Measurements from ENCODE around the gene CALN1.

Gene CALN1

GRCh38 chr7:71912476-71912875 lies 499.7 kb downstream of the CALN1 start:
- Mint-ChIP-seq H3K27me3 (ENCODE audit: low read depth) (no peaks in the 10 kb centered on the region), H3K4me1 (ENCODE audit: low read depth) (no peaks in the 10 kb centered on the region), H3K36me3 (ENCODE audit: low read depth) (no peaks in the 10 kb centered on the region), H3K9me3 (peaks cover 37% of the 10 kb centered on the region), H3K4me3 (no peak overlapping the region), H3K27ac (no peak overlapping the region)
- no peak for DNase-seq (ENCODE audit: low spot score)

- Mint-ChIP-seq H3K9me3 (peaks cover 36% of the 10 kb centered on the region), H3K27ac (no peak overlapping the region), H3K4me1 (ENCODE audit: low read depth) (no peaks in the 10 kb centered on the region), H3K27me3 (ENCODE audit: low read depth) (no peaks in the 10 kb centered on the region), H3K4me3 (no peak overlapping the region), H3K36me3 (ENCODE audit: low read depth) (no peaks in the 10 kb centered on the region)
- DNase-seq (ENCODE audit: low spot score), result no peak
Measured at GRCh38 chr7:71911051-71911450, 501.1 kb downstream of the CALN1 start.

DNA sequence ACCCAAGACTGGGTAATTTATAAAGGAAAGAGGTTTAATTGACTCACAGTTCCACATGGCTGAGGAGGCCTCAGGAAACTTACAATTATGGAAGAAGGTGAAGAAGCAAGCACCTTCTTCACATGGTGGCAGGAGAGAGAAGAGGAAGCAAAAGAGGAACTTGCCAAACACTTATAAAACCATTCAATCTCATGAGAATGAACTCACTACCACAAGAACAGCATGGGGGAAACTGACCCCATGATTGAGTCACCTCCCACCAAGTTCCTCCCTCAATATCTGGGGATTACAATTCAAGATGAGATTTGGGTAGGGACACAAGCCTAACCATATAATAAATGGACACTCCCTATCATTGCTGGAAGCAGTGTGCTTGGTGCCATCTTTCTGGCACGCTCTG lies 506.3 kb downstream of the CALN1 start:
- H3K27me3 Mint-ChIP-seq (ENCODE audit: low read depth), result no peaks in the 10 kb centered on the region
- no peak overlapping the region for H3K4me3 Mint-ChIP-seq
- no peak overlapping the region for H3K27ac Mint-ChIP-seq
- H3K9me3 Mint-ChIP-seq, result peaks cover 47% of the 10 kb centered on the region
- no peaks in the 10 kb centered on the region for H3K36me3 Mint-ChIP-seq (ENCODE audit: low read depth)
- no peaks in the 10 kb centered on the region for H3K4me1 Mint-ChIP-seq (ENCODE audit: low read depth)
- DNase-seq (ENCODE audit: low spot score), result no peak

GRCh38 chr7:71904484-71904883 lies 507.7 kb downstream of the CALN1 start:
- no peaks in the 10 kb centered on the region for H3K36me3 Mint-ChIP-seq (ENCODE audit: low read depth)
- DNase-seq (ENCODE audit: low spot score), result no peak
- H3K9me3 Mint-ChIP-seq, result peaks cover 37% of the 10 kb centered on the region
- no peaks in the 10 kb centered on the region for H3K27me3 Mint-ChIP-seq (ENCODE audit: low read depth)
- H3K27ac Mint-ChIP-seq, result no peak overlapping the region
- H3K4me3 Mint-ChIP-seq, result no peak overlapping the region
- H3K4me1 Mint-ChIP-seq (ENCODE audit: low read depth), result no peaks in the 10 kb centered on the region

- Mint-ChIP-seq H3K27ac (no peak overlapping the region), H3K4me1 (ENCODE audit: low read depth) (no peaks in the 10 kb centered on the region), H3K27me3 (ENCODE audit: low read depth) (no peaks in the 10 kb centered on the region), H3K36me3 (ENCODE audit: low read depth) (no peaks in the 10 kb centered on the region), H3K9me3 (peaks cover 30% of the 10 kb centered on the region), H3K4me3 (no peak overlapping the region)
- DNase-seq (ENCODE audit: low spot score), result no peak
Measured at GRCh38 chr7:71900556-71900955, 511.6 kb downstream of the CALN1 start.

GRCh38 chr7:71896535-71896934 lies 515.6 kb downstream of the CALN1 start:
- no peak for DNase-seq (ENCODE audit: low spot score)
- H3K27me3 Mint-ChIP-seq (ENCODE audit: low read depth), result no peaks in the 10 kb centered on the region
- H3K27ac Mint-ChIP-seq, result no peak overlapping the region
- no peaks in the 10 kb centered on the region for H3K4me1 Mint-ChIP-seq (ENCODE audit: low read depth)
- no peak overlapping the region for H3K4me3 Mint-ChIP-seq
- H3K36me3 Mint-ChIP-seq (ENCODE audit: low read depth), result no peaks in the 10 kb centered on the region
- H3K9me3 Mint-ChIP-seq, result peaks cover 19% of the 10 kb centered on the region

DNA sequence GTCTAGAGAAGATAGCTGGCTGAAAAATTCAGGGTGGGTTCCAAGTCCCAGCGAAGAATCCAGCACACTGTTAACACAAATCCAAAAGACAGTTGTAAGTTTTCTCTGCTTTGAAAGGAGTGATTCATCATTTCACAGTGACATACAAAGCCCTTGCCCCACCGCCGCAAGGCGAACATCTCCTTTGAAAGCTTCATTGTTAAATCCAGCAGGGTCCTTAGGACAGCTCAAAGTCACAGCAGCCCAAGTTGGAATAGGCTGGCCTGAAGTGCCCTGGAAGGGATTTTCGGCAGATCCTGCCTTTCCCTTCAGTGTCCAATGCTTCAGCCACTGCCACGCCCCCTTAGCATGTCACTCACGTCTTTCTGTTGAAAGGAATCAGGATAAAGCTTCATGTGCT lies 526.1 kb downstream of the CALN1 start:
- no peaks in the 10 kb centered on the region for H3K4me1 Mint-ChIP-seq (ENCODE audit: low read depth)
- H3K4me3 Mint-ChIP-seq, result no peak overlapping the region
- H3K27me3 Mint-ChIP-seq (ENCODE audit: low read depth), result no peaks in the 10 kb centered on the region
- no peak for DNase-seq (ENCODE audit: low spot score)
- peaks cover 45% of the 10 kb centered on the region for H3K9me3 Mint-ChIP-seq
- H3K27ac Mint-ChIP-seq, result no peak overlapping the region
- no peaks in the 10 kb centered on the region for H3K36me3 Mint-ChIP-seq (ENCODE audit: low read depth)

DNA sequence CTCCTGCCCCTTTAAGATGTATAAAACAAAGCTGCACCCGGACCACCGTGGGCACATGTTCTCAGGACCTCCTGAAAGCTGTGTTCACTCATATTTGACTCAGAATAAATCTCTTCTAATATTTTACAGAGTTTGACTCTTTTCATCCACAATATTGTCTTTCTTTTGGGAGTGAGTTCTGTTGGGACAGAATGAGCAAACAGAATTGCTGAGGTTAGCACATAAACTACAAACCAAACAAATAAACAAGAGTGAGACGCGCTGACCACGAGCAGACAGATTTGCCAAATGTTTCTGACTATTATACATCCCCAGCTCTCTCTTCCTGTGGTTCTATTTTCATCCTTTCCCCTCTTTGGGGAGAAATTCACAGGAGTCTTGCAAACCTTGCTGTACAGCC lies 526.7 kb downstream of the CALN1 start:
- Mint-ChIP-seq H3K9me3 (peaks cover 49% of the 10 kb centered on the region), H3K36me3 (ENCODE audit: low read depth) (no peaks in the 10 kb centered on the region), H3K27ac (no peak overlapping the region), H3K4me3 (no peak overlapping the region), H3K27me3 (ENCODE audit: low read depth) (no peaks in the 10 kb centered on the region), H3K4me1 (ENCODE audit: low read depth) (no peaks in the 10 kb centered on the region)
- no peak for DNase-seq (ENCODE audit: low spot score)

DNA sequence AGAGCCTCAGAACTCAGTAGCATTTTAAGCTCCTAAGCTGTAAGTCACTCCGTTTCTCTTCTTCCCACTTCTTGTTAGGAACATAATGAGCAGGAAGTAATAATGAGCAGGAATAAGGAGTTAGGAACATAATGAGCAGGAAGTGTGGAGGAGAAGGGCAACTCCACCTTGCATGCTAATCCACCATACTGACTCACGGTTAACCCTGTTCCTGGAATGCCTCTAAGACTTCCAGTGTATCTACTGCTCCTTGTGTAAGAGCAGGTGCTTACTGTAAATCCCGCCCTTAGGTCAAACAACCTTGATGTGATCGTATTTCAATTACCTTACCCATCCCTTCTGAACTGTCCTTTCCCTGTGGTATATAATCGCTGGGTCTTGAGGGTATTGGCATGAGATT lies 528.7 kb downstream of the CALN1 start:
- peaks cover 52% of the 10 kb centered on the region for H3K9me3 Mint-ChIP-seq
- no peaks in the 10 kb centered on the region for H3K27me3 Mint-ChIP-seq (ENCODE audit: low read depth)

GRCh38 chr7:71871446-71871845 lies 540.7 kb downstream of the CALN1 start:
- Mint-ChIP-seq H3K9me3 (peaks cover 33% of the 10 kb centered on the region), H3K4me3 (no peak overlapping the region), H3K4me1 (ENCODE audit: low read depth) (no peaks in the 10 kb centered on the region), H3K36me3 (ENCODE audit: low read depth) (no peaks in the 10 kb centered on the region), H3K27ac (no peak overlapping the region), H3K27me3 (ENCODE audit: low read depth) (no peaks in the 10 kb centered on the region)
- DNase-seq (ENCODE audit: low spot score), result no peak

More for the DNA sequence above, 528.7 kb downstream of the CALN1 start:
- Mint-ChIP-seq H3K4me1 (ENCODE audit: low read depth) (no peaks in the 10 kb centered on the region), H3K27ac (no peak overlapping the region), H3K4me3 (no peak overlapping the region), H3K36me3 (ENCODE audit: low read depth) (no peaks in the 10 kb centered on the region)
- DNase-seq (ENCODE audit: low spot score), result no peak

- Mint-ChIP-seq H3K4me1 (ENCODE audit: low read depth) (no peaks in the 10 kb centered on the region), H3K36me3 (ENCODE audit: low read depth) (no peaks in the 10 kb centered on the region), H3K9me3 (peaks cover 35% of the 10 kb centered on the region)
Measured at GRCh38 chr7:71870812-71871211, 541.3 kb downstream of the CALN1 start.

GRCh38 chr7:71868797-71869196 lies 543.3 kb downstream of the CALN1 start:
- H3K9me3 Mint-ChIP-seq, result peaks cover 35% of the 10 kb centered on the region
- H3K36me3 Mint-ChIP-seq (ENCODE audit: low read depth), result no peaks in the 10 kb centered on the region
- no peaks in the 10 kb centered on the region for H3K4me1 Mint-ChIP-seq (ENCODE audit: low read depth)
- DNase-seq (ENCODE audit: low spot score), result no peak
- no peak overlapping the region for H3K4me3 Mint-ChIP-seq
- H3K27me3 Mint-ChIP-seq (ENCODE audit: low read depth), result no peaks in the 10 kb centered on the region
- no peak overlapping the region for H3K27ac Mint-ChIP-seq

More at GRCh38 chr7:71870812-71871211, 541.3 kb downstream of the CALN1 start:
- no peak overlapping the region for H3K4me3 Mint-ChIP-seq
- no peak for DNase-seq (ENCODE audit: low spot score)
- no peak overlapping the region for H3K27ac Mint-ChIP-seq
- H3K27me3 Mint-ChIP-seq (ENCODE audit: low read depth), result no peaks in the 10 kb centered on the region

DNA sequence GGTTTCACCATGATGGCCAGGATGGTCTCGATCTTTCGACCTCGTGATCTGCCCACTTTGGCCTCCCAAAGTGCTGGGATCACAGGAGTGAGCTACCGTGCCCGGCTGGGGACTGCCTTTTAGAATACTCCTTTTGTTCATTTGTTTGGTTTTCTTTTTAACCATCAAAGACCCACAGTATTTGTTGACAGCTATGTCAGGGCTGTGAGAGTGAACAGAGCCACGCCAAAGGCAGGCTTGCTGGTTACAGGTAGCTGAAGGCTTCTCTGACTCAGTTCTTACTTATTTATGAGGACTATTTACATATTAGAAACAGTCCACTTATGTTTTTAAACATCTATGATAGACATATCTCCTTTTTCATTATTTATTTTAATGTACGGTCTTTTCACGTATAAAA lies 544.5 kb downstream of the CALN1 start:
- Mint-ChIP-seq H3K4me3 (no peak overlapping the region), H3K27me3 (ENCODE audit: low read depth) (no peaks in the 10 kb centered on the region), H3K4me1 (ENCODE audit: low read depth) (no peaks in the 10 kb centered on the region), H3K9me3 (peaks cover 40% of the 10 kb centered on the region), H3K27ac (no peak overlapping the region), H3K36me3 (ENCODE audit: low read depth) (no peaks in the 10 kb centered on the region)
- no peak for DNase-seq (ENCODE audit: low spot score)

DNA sequence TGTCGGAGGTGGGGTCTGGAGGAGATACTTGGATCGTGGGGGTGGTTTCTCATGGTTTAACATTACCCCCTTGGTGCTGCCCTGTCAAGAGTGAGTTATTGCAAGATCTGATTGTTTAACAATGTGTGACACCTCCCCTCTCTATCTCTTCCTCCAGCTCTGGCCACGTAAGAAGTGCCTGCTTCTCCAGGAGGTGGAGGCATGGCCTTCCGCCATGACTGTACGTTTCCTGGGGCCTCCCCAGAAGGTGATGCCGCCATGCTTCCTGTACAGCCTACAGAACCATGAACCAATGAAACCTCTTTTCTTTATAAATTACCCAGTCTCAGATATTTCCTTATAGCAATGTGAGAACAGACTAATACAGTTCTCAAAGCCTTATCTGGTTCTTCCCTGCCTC lies 547.0 kb downstream of the CALN1 start:
- no peaks in the 10 kb centered on the region for H3K36me3 Mint-ChIP-seq (ENCODE audit: low read depth)
- H3K4me1 Mint-ChIP-seq (ENCODE audit: low read depth), result no peaks in the 10 kb centered on the region
- H3K27ac Mint-ChIP-seq, result no peak overlapping the region
- H3K4me3 Mint-ChIP-seq, result no peak overlapping the region
- peaks cover 26% of the 10 kb centered on the region for H3K9me3 Mint-ChIP-seq
- no peaks in the 10 kb centered on the region for H3K27me3 Mint-ChIP-seq (ENCODE audit: low read depth)
- DNase-seq (ENCODE audit: low spot score), result no peak

- Mint-ChIP-seq H3K27me3 (ENCODE audit: low read depth) (no peaks in the 10 kb centered on the region), H3K9me3 (peaks cover 31% of the 10 kb centered on the region), H3K4me3 (no peak overlapping the region), H3K36me3 (ENCODE audit: low read depth) (no peaks in the 10 kb centered on the region), H3K4me1 (ENCODE audit: low read depth) (no peaks in the 10 kb centered on the region), H3K27ac (no peak overlapping the region)
- no peak for DNase-seq (ENCODE audit: low spot score)
Measured at GRCh38 chr7:71864130-71864529, 548.0 kb downstream of the CALN1 start.

All from T-helper 2 cell treated with Interferon-gamma antibody and Interleukin-4, amounts not matched to agents 5 μg/mL and 100 μg/mL, for 36 hours (primary cell).